Limb (tissue), 2 donors: Measurements from ENCODE around the gene CDC16.
"Not testable (repeated sequence)": the region's sequence is repeated elsewhere in the genome, so short reads cannot be mapped to it uniquely, and the experiment has no call there.

ENCODE experiments used
- DNase-seq, 2 donors: peaks; one replicate each; pipeline ENCODE4 v3.0.0-alpha.2; 2016; ENCODE audit errors: extremely low spot score in 2 of 2

Gene CDC16

GRCh38 chr13:114261328-114261965 is 26.8 kb downstream of the CDC16 start:
- no peak for DNase-seq

- no peak for DNase-seq
Measured at GRCh38 chr13:114263578-114263977, 28.9 kb downstream of the CDC16 start.

GRCh38 chr13:114264313-114264712 is 29.6 kb downstream of the CDC16 start:
- not testable (repeated sequence) for DNase-seq

- no peak for DNase-seq
Measured at GRCh38 chr13:114264886-114265611, 30.4 kb downstream of the CDC16 start.

GRCh38 chr13:114266241-114266640 is 31.5 kb downstream of the CDC16 start:
- DNase-seq: no peak

GRCh38 chr13:114268344-114269280 is 33.9 kb downstream of the CDC16 start:
- no peak for DNase-seq

GRCh38 chr13:114269281-114269770 is 34.6 kb downstream of the CDC16 start:
- DNase-seq: no peak

- DNase-seq: no peak
Measured at GRCh38 chr13:114272977-114273376, 38.3 kb downstream of the CDC16 start.

GRCh38 chr13:114275304-114275703 is 40.6 kb downstream of the CDC16 start:
- no peak for DNase-seq

GRCh38 chr13:114279146-114279545 is 44.4 kb downstream of the CDC16 start:
- no peak for DNase-seq

GRCh38 chr13:114279758-114280355 is 45.2 kb downstream of the CDC16 start:
- no peak for DNase-seq

- peak; percentile 87 to 97 for DNase-seq
Measured at GRCh38 chr13:114281351-114282040, 46.8 kb downstream of the CDC16 start, which contains the start of gene UPF3A. Gene UPF3A, plus strand, starts transcription at chr13:114281601. Its CDS starts 39 bp downstream, at chr13:114281640.

GRCh38 chr13:114282041-114282670 is 47.5 kb downstream of the CDC16 start:
- peak; percentile 58 to 71 for DNase-seq

GRCh38 chr13:114283576-114283975 is 48.9 kb downstream of the CDC16 start:
- no peak for DNase-seq

- DNase-seq: no peak
Measured at GRCh38 chr13:114284680-114285079, 50.0 kb downstream of the CDC16 start.

GRCh38 chr13:114285166-114285808 is 50.6 kb downstream of the CDC16 start:
- no peak for DNase-seq

GRCh38 chr13:114286808-114287207 is 52.1 kb downstream of the CDC16 start:
- DNase-seq: no peak

GRCh38 chr13:114288157-114288591 is 53.5 kb downstream of the CDC16 start:
- DNase-seq: no peak

- DNase-seq: no peak
Measured at GRCh38 chr13:114296448-114296847, 61.8 kb downstream of the CDC16 start.

GRCh38 chr13:114296902-114297301 is 62.2 kb downstream of the CDC16 start:
- DNase-seq: no peak
